ENCODE results near the gene LTF. TPM values are rescaled to one million over a fixed set of nuclear protein-coding genes. Genes with fewer than 3 reads are reported as not detected.

LTF gene
- total RNA-seq, 3 donors from 2014 or later = 1.2 to 1.4 (median 1.2) TPM

DNA sequence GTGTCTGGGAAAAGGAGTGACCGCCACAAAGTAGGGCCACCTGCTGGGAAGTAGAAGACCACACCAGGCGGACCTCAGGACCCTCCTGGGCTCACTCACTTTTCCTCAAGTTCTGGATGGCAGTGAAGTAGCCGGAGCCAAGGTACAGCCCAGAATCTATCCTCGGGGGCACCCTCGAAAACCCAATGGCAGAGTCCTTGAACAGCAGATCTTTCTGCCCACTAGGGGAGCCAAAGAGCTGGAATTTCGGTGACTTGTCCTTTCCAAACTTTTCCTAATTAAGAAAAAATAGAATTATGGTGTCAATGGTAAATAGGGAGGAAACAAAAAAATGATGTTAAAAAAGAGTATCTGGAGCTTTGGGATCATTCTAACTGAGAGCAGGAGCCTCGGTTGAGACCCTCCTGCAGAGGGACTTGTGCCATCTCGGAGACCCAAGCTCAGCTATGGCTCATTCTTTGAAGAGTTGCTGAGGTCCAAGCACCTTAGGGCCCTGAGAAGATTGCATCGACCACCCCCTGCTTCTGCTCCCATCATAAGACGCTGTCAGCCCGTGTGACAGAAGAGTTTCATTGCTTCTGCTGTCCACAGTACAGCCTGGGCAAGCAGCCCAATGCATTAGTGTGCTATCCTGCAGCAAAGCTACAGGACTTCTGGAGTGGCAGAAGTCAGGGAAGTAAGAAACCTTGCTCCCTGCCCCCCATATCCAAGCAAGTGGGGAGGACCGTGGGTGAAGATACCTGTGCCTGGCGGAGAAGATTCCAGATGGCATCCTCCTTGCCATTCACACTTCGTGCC, 14.8 kb downstream of the LTF start:
- DNase-seq (peak in 1 of 3 donors; percentile 51), ATAC-seq (no peak)
- Histone ChIP-seq H3K4me1 (ENCODE audit: low read depth) (no peaks in the 10 kb centered on the region), H3K36me3 (ENCODE audit: low read depth) (no peaks in the 10 kb centered on the region), H3K4me3 (no peak overlapping the region), H3K9me3 (no peaks in the 10 kb centered on the region)
- TF ChIP-seq, protein P1, sequence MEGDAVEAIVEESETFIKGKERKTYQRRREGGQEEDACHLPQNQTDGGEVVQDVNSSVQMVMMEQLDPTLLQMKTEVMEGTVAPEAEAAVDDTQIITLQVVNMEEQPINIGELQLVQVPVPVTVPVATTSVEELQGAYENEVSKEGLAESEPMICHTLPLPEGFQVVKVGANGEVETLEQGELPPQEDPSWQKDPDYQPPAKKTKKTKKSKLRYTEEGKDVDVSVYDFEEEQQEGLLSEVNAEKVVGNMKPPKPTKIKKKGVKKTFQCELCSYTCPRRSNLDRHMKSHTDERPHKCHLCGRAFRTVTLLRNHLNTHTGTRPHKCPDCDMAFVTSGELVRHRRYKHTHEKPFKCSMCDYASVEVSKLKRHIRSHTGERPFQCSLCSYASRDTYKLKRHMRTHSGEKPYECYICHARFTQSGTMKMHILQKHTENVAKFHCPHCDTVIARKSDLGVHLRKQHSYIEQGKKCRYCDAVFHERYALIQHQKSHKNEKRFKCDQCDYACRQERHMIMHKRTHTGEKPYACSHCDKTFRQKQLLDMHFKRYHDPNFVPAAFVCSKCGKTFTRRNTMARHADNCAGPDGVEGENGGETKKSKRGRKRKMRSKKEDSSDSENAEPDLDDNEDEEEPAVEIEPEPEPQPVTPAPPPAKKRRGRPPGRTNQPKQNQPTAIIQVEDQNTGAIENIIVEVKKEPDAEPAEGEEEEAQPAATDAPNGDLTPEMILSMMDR (IDR thresholded peaks at IDR 0.05) = no peak
- intact Hi-C loops (cut with DNase I, micrococcal nuclease) = no loop called here

DNA sequence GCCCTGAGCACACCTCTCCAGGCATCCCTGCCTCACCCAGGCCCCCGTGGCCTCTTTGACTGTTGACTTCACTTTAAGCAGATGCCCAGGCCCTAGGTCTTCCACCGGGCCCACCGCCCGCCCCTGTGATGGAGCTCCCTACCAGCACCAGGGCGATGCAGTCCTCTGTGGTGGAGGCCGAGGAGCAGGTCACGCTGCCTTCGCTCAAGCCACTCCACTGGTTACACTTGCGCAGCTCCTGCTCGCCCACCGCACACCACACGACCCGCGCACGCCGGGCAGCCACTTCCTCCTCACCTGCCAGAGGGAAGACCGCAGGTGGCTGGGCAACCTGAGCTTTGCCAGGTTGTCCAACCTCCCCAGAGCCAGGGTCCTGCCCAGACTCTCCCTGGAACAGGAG, 16.0 kb downstream of the LTF start:
- Histone ChIP-seq H3K4me1 (ENCODE audit: low read depth) (no peaks in the 10 kb centered on the region), H3K9me3 (no peaks in the 10 kb centered on the region), H3K4me3 (no peak overlapping the region), H3K36me3 (ENCODE audit: low read depth) (no peaks in the 10 kb centered on the region)
- DNase-seq (no peak), ATAC-seq (no peak)
- intact Hi-C loops (cut with DNase I, micrococcal nuclease) = no loop called here
- TF ChIP-seq, protein P1 (IDR thresholded peaks at IDR 0.05) = no peak

DNA sequence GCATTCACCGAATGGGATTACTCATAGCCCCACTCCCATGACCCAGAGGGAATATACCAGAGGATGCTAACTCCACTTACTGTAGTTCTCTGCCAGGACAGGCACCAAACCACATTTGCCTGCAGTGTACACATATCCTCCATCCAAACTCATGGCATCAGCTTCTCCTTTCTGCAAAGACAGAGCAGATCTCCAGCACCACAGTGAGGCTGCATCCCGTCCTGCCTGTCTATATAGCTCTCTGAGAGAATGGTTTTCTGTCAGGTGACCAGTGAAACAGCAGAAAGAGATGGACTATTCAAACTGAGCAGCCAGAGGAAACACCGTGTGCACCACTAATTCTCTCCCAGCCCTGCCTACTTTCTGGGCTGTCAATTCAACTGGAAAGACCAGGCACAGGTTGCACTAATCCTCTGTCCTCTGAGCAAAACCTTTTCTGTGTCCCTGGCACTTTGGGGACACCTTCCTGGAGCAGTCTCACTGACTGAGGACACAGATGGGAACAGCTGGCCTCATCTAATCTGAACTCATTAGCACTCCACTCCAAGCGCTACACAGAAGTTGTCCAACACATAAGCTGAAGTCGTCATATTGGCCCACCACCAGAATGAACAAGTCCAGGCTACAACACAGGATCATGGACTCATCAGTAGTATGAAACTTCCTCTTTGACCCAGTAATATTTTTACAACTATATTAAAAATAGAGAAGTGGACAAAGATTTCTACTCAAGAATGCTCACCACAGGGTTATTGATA, 17.3 kb downstream of the LTF start:
- Histone ChIP-seq H3K4me1 (ENCODE audit: low read depth) (no peaks in the 10 kb centered on the region), H3K4me3 (no peak overlapping the region), H3K9me3 (no peaks in the 10 kb centered on the region), H3K36me3 (ENCODE audit: low read depth) (no peaks in the 10 kb centered on the region)
- no peak for ATAC-seq
- no peak for DNase-seq
- TF ChIP-seq, protein P1 (IDR thresholded peaks at IDR 0.05) = no peak
- intact Hi-C loops (cut with DNase I, micrococcal nuclease) = no loop called here

DNA sequence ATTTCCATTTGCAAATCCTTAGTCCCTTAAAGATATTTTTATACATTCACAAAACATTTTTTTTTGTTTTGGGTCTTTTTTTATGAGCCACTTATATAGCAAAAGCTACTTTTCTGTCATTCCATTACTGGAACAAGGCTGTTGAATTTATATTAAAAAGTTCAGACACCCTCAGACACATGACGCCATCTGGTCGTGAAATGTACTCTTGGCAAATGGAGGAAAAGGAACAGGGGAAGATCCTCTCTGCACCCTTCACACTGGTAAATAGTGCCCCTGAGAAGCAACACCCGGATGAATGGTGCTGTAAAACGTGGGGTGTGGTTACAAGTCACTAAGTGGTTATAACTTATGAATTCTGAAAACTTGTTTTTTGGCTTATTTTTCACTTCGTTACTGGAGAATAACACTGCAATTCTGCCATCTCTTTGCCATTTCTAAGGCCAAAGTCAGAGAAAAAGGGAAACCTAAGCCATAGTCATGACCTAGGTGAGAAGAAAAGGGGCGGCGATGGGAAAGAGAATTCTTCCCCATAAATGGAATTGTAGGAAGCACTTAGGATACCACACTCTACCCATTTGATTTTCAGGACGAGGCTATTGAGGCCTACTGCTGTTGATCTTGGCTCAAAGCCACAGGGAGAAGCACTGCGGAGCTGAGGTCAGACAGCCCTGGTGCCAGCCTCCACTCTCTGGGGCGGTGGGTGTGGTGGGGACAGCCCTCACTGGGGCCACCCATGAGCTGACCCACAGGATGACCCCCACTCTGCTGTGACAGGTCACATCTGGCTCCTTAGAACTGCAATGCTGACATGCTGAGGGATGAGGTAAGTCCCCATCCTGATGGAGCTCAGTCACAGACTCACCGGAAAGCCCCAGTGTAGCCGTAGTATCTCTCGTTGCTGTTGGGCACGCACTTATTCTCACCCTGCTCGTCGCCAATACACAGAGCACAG, 21.9 kb downstream of the LTF start:
- DNase-seq = peak in 1 of 3 donors; percentile 59
- peak; percentile 78 for ATAC-seq
- H3K4me1 ChIP-seq (ENCODE audit: low read depth) = no peaks in the 10 kb centered on the region
- TF ChIP-seq, protein P1 (IDR thresholded peaks at IDR 0.05) = no peak
- H3K9me3 ChIP-seq = no peaks in the 10 kb centered on the region
- no peaks in the 10 kb centered on the region for H3K36me3 ChIP-seq (ENCODE audit: low read depth)
- intact Hi-C loops (cut with DNase I, micrococcal nuclease) = no loop called here
- no peak overlapping the region for H3K4me3 ChIP-seq

DNA sequence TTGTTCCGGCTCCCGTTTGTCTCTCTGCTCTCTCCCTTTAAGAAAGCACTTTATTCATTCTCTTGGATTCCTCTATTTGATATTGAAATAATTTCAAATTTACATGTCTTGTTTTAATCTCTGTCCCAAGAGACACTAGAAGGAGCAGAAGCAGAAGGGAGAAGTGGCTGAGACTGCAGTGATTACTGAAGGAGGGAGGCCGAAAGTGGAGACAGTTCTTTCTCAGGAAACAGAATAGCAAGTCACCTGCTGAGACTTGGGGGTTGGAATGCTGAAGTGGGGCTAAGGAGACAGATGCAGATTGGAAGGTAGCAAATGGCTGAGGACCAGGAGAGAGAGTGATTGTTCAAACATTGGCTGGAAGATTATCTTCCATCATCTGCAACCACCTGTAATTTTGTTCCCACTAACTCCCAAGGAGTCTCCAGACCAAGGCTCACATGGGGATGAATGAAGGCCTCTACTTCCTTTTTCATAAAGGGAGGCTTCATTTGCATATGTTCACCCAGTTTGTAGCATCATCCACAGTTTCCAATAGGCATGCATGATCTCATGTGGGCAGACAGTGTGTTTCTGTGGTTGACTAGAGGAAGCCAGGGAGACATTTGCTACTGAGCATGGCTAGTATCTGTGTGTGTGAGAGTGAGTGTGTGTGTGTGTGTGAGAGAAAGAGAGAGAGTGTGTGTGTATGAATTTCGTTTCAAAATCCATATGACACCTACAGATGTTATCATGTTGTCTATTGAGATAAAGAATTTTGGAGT, 24.0 kb downstream of the LTF start:
- H3K36me3 ChIP-seq (ENCODE audit: low read depth) = no peaks in the 10 kb centered on the region
- ATAC-seq (peak; percentile 80), DNase-seq (no peak)
- H3K9me3 ChIP-seq = no peaks in the 10 kb centered on the region
- intact Hi-C loops (cut with DNase I, micrococcal nuclease) = no loop called here
- H3K4me1 ChIP-seq (ENCODE audit: low read depth) = no peaks in the 10 kb centered on the region
- no peak overlapping the region for H3K4me3 ChIP-seq
- TF ChIP-seq, protein P1 (IDR thresholded peaks at IDR 0.05) = no peak

All from mucosa of descending colon (tissue), 3 donors.